A549 treated with Hydrocortisone at 1 μM for 4 hours (cell line): Measurements from ENCODE around the gene PRAMEF17. TPM values are rescaled to one million over a fixed set of nuclear protein-coding genes. Genes with fewer than 3 reads are reported as not detected.

Experiments used
- total RNA-seq: library from RNA; stranded (reverse); fragments of 200-300 nt; extraction: Qiagen RNA extraction; gene quantifications from 5 replicates; pipeline ENCODE4 v1.2.3, GENCODE V29; 2022

Gene PRAMEF17
- total RNA-seq: not detected in 5 replicates

GRCh38 chr1:13389332-13389731, at the start of gene PRAMEF17:
Gene PRAMEF17 (plus strand): TSS chr1:13389632. CDS start chr1:13389658, 26 bp downstream.

GRCh38 chr1:13347034-13347433, 42.4 kb upstream of the PRAMEF17 start, which contains the start of gene PRAMEF14:
Gene PRAMEF14 (minus strand): TSS chr1:13347134. CDS start chr1:13345314, 1,820 bp downstream.

GRCh38 chr1:13410150-13410549, 20.7 kb downstream of the PRAMEF17 start, which contains the start of gene PRAMEF20:
Gene PRAMEF20 (plus strand): TSS chr1:13410450. CDS start chr1:13416355, 5,905 bp downstream.

Other genes starting within 250 kb of the PRAMEF17 start
- gene PRAMEF26, start 233.6 kb upstream of the PRAMEF17 start, total RNA-seq: not detected in 5 replicates
- not detected in 5 replicates for gene HNRNPCL4, start 224.0 kb upstream of the PRAMEF17 start, total RNA-seq
- gene PRAMEF9, start 217.8 kb upstream of the PRAMEF17 start, total RNA-seq: not detected in 5 replicates
- gene PRAMEF13, start 188.2 kb upstream of the PRAMEF17 start, total RNA-seq: 0.06 TPM in 1 of 5 replicates, not detected in the others
- not detected in 5 replicates for gene PRAMEF18, start 163.5 kb upstream of the PRAMEF17 start, total RNA-seq
- gene PRAMEF5, start 135.4 kb upstream of the PRAMEF17 start, total RNA-seq: not detected in 5 replicates
- gene PRAMEF8, start 104.5 kb upstream of the PRAMEF17 start, total RNA-seq: not detected in 5 replicates
- gene PRAMEF33, start 86.1 kb upstream of the PRAMEF17 start, total RNA-seq: not detected in 5 replicates
- gene PRAMEF15, start 74.1 kb upstream of the PRAMEF17 start, total RNA-seq: not detected in 5 replicates
- not detected in 5 replicates for gene PRAMEF14, start 42.5 kb upstream of the PRAMEF17 start, total RNA-seq
- not detected in 5 replicates for gene PRAMEF19, start 17.7 kb upstream of the PRAMEF17 start, total RNA-seq
- not detected in 5 replicates for gene PRAMEF20, start 20.8 kb downstream of the PRAMEF17 start, total RNA-seq
- 0.05 to 0.08 TPM in 2 of 5 replicates, not detected in the others for gene LRRC38, start 124.4 kb downstream of the PRAMEF17 start, total RNA-seq
- not detected in 5 replicates for gene PDPN, start 194.2 kb downstream of the PRAMEF17 start, total RNA-seq